Upper lobe of right lung (tissue), 1 donor: ENCODE data around the gene DAPK2. TPM values are rescaled to one million over a fixed set of nuclear protein-coding genes. Genes with fewer than 3 reads are reported as not detected.

Experiments
- ATAC-seq: fragments of 200-7000 bp; cut with Tn5 transposase; one replicate; pipeline ENCODE4 v1.9.1; 2020; ENCODE audit warnings: mild to moderate bottlenecking, moderate library complexity
- DNase-seq: peaks from one replicate; pipeline ENCODE4 v3.0.0-alpha.2; 2020
- H3K27ac ChIP-seq: fragments of 200-600 bp; one replicate; pipeline ENCODE4 v1.8.0; 2022
- H3K27me3 ChIP-seq: fragments of 200-600 bp; one replicate; pipeline ENCODE4 v1.8.0; 2022; ENCODE audit warnings: mild to moderate bottlenecking
- H3K36me3 ChIP-seq: fragments of 200-600 bp; one replicate; pipeline ENCODE4 v1.8.0; 2022
- H3K4me1 ChIP-seq: fragments of 200-600 bp; one replicate; pipeline ENCODE4 v1.8.0; 2022
- H3K4me3 ChIP-seq: fragments of 200-600 bp; one replicate; pipeline ENCODE4 v1.8.0; 2022; ENCODE audit warnings: mild to moderate bottlenecking
- H3K9me3 ChIP-seq: fragments of 200-600 bp; one replicate; pipeline ENCODE4 v1.8.0; 2022
- intact Hi-C: fragments of 100-400 bp; cut with DNase I; formaldehyde crosslinking; loops from one replicate; pipeline ENCODE4 v1.11.0; 2022
- total RNA-seq: library from RNA; stranded (reverse); fragmentation: NEBNext Ultra II Directional; extraction: Animal tissue kit (Norgen Biotek cat#: 25700); gene quantifications from one replicate; pipeline ENCODE4 v1.2.1, GENCODE V29; 2021
- TF ChIP-seq, protein P1 (sequence below): fragments of 200-600 bp; IDR thresholded peaks from one replicate; pipeline ENCODE4 v1.8.0; 2022; ENCODE audit warnings: antibody characterized with exemption
- donor health status: DM: no; HTN: yes; CAD: no; lungs with severe emphysema.

DAPK2 gene
- total RNA-seq, 1 donor from 2014 or later = 73.3 TPM

DNA sequence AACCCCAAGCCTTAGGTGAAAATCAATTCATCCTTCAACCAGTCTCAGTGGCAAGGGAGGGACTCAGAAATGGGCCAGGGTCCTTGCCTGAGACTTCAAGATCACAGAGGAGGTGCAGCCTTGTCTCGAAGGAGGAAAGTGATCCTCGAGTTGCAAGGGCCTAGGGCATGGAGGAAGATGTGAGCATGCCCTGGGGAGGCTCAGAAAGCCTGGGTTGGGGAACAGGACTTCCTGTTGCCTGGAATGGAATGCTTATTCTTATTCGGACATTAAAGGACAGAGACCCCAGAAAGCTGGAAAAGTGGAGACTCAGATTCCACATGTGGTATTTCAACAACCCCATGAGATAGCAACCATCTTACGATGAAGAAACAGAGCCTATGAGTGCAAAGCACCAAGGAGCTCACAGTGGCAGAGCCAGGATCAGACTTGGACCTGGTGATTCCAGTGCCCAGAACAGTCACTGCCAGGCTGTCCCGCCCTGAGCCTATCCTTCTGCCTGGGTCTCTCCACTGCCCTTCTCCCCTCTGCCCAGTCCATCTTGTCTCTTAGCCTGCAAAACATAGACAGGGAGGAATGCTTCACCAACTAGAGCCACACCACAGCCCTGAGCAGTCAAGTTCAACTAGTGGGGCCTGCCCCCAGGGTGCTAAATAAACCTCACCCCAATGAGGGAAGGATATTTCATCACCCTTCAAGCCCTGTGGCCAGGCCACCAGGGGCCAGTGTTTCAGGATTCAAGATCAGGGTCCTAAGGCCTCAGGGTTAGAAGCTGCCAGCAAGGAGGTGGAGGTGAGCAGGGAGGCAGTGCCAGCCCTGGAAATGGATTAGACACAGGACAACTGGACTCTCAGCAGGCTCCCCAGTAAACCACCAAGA lies 21.9 kb downstream of the DAPK2 start:
- intact Hi-C loops = no loop called here
- no peaks in the 10 kb centered on the region for H3K9me3 ChIP-seq
- ATAC-seq (peak; percentile 23), DNase-seq (no peak)
- peaks cover 16% of the 10 kb centered on the region for H3K4me1 ChIP-seq
- H3K27ac ChIP-seq = no peak overlapping the region
- H3K27me3 ChIP-seq = no peaks in the 10 kb centered on the region
- no peak overlapping the region for H3K4me3 ChIP-seq
- TF ChIP-seq, protein P1, sequence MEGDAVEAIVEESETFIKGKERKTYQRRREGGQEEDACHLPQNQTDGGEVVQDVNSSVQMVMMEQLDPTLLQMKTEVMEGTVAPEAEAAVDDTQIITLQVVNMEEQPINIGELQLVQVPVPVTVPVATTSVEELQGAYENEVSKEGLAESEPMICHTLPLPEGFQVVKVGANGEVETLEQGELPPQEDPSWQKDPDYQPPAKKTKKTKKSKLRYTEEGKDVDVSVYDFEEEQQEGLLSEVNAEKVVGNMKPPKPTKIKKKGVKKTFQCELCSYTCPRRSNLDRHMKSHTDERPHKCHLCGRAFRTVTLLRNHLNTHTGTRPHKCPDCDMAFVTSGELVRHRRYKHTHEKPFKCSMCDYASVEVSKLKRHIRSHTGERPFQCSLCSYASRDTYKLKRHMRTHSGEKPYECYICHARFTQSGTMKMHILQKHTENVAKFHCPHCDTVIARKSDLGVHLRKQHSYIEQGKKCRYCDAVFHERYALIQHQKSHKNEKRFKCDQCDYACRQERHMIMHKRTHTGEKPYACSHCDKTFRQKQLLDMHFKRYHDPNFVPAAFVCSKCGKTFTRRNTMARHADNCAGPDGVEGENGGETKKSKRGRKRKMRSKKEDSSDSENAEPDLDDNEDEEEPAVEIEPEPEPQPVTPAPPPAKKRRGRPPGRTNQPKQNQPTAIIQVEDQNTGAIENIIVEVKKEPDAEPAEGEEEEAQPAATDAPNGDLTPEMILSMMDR = no peak
- H3K36me3 ChIP-seq = no peaks in the 10 kb centered on the region

DNA sequence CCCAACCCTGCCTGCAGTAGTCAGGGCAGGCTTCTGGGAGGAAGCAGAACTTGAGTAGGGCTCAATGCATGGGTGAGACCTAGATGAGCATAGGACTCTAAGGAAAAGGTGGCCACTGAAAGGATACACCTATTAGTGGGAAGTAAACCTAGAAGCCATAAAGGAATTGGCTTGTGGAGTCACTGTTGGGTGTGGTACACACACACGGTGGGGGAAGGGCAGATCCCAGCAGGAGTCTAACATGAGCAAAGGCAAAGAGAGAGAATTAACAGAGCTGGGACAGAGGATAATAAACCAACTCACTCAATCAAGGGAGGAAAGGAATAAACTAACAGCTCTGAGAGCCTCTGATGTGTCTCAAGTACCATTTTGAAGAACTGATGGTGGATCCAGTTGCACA lies 23.1 kb downstream of the DAPK2 start:
- no peaks in the 10 kb centered on the region for H3K36me3 ChIP-seq
- DNase-seq = no peak
- H3K27ac ChIP-seq = no peak overlapping the region
- TF ChIP-seq, protein P1 = no peak
- ATAC-seq = no peak
- intact Hi-C loops = no loop called here
- no peaks in the 10 kb centered on the region for H3K27me3 ChIP-seq
- peaks cover 21% of the 10 kb centered on the region for H3K4me1 ChIP-seq
- H3K4me3 ChIP-seq = no peak overlapping the region
- no peaks in the 10 kb centered on the region for H3K9me3 ChIP-seq

DNA sequence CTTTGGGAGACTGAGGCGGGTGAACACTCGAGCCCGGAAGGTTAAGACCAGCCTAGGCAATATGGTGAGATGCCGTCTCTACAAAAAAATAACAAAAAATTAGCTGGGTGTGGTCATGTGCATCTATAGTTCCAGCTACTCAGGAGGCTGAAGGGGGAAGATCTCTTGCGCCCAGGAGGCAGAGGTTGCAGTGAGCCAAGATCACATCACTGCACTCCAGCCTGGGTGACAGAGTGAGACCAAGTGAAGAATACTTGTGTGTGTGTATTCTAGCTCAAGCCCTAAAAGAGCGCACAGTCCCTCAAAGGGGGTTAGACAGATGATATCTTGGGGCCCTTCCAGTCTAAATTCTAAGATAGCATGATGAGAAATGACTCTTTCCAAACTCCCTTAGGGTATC lies 23.7 kb downstream of the DAPK2 start:
- Histone ChIP-seq H3K9me3 (no peaks in the 10 kb centered on the region), H3K4me1 (peaks cover 18% of the 10 kb centered on the region), H3K4me3 (no peak overlapping the region), H3K36me3 (no peaks in the 10 kb centered on the region), H3K27ac (no peak overlapping the region), H3K27me3 (no peaks in the 10 kb centered on the region)
- ATAC-seq = no peak
- intact Hi-C loops = no loop called here
- TF ChIP-seq, protein P1 = no peak
- no peak for DNase-seq

DNA sequence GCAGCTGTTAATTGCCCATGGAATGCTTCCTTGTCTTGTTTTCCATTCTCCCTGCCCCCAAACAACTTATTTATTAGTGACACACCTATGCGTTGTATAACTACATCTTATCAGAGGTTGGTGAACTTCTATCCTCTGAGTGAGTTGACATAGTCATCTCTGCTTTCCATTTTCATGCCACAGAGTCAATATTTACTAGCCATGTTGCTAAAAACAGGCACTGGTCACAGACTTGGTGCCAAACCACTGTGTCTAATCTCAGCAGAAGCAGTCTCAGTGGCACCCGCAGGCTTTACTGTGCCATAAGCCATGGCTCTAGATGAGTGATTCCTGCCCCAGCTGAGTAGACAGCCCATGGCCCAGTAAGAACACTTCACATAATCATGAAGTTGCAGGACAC lies 26.5 kb downstream of the DAPK2 start:
- H3K27ac ChIP-seq = no peak overlapping the region
- no peak for DNase-seq
- H3K4me1 ChIP-seq = peaks cover 12% of the 10 kb centered on the region

DNA sequence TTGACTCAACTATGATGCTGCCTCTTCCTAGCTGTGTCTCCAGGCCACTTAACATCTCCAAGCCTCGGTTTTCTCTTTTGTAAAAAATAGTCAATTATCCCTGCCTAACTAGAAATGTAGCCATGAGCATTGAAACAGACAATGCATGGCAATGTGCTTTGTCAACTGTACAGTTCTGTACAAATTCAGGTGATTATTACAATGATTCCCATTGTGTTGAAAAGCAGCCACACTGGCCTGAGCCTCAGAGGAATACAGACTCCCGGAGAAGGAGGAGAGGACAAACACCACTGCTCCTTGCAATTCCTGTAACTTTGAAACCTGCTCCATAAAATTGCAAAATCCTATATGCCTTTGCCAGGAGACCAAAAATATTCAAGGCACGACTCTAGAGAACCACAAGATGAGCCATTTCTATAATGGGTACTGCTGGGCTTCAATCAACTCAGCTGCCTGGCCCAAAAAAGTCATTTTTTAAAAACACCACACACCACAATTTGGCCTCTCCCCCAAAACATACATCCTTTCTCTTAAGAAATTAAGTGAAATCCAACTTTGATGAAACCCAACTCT lies 28.6 kb downstream of the DAPK2 start:
- H3K36me3 ChIP-seq = no peaks in the 10 kb centered on the region
- intact Hi-C loops = no loop called here
- ATAC-seq (no peak), DNase-seq (no peak)
- TF ChIP-seq, protein P1 = no peak
- H3K4me1 ChIP-seq = peaks cover 20% of the 10 kb centered on the region
- no peak overlapping the region for H3K4me3 ChIP-seq
- no peaks in the 10 kb centered on the region for H3K9me3 ChIP-seq
- no peak overlapping the region for H3K27ac ChIP-seq
- H3K27me3 ChIP-seq = no peaks in the 10 kb centered on the region

More for the DNA sequence above, 26.5 kb downstream of the DAPK2 start:
- Histone ChIP-seq H3K9me3 (no peaks in the 10 kb centered on the region), H3K36me3 (no peaks in the 10 kb centered on the region), H3K4me3 (no peak overlapping the region), H3K27me3 (no peaks in the 10 kb centered on the region)
- peak; percentile 68 for ATAC-seq
- TF ChIP-seq, protein P1 = no peak
- intact Hi-C loops = no loop called here
